Ectodermal cell (in vitro differentiated cells): ENCODE measurements around the gene INSC.

Experiments
- H3K27ac ChIP-seq: 2 replicates; pipeline ENCODE4 v1.7.0; 2013; ENCODE audit warnings: mild to moderate bottlenecking, low read depth, low read length; ENCODE audit not compliant: insufficient read depth, poor library complexity, severe bottlenecking
- H3K27me3 ChIP-seq: 2 replicates; pipeline ENCODE4 v1.7.0; 2013; ENCODE audit warnings: mild to moderate bottlenecking, low read length; ENCODE audit not compliant: insufficient read depth, control insufficient read depth, poor library complexity, severe bottlenecking
- H3K36me3 ChIP-seq: one replicate; pipeline ENCODE4 v1.7.0; 2013; ENCODE audit warnings: low read length; ENCODE audit not compliant: control insufficient read depth, insufficient read depth
- H3K4me1 ChIP-seq: one replicate; pipeline ENCODE4 v1.7.0; 2013; ENCODE audit warnings: low read length; ENCODE audit not compliant: control insufficient read depth, insufficient read depth
- H3K4me3 ChIP-seq: 2 replicates; pipeline ENCODE4 v1.7.0; 2013; ENCODE audit warnings: low read depth, low read length, control low read depth; ENCODE audit not compliant: insufficient read depth
- H3K9me3 ChIP-seq: 2 replicates; pipeline ENCODE4 v1.7.0; 2013; ENCODE audit warnings: mild to moderate bottlenecking, low read length, moderate library complexity; ENCODE audit not compliant: control insufficient read depth
- WGBS, 2 experiments: methylation state at CpG; one replicate each; pipeline ENCODE4 v1.1.7; 2013; ENCODE audit warnings: missing lambda C conversion rate in 2 of 2; 5-methylcytosine and 5-hydroxymethylcytosine counted together

The INSC gene

DNA sequence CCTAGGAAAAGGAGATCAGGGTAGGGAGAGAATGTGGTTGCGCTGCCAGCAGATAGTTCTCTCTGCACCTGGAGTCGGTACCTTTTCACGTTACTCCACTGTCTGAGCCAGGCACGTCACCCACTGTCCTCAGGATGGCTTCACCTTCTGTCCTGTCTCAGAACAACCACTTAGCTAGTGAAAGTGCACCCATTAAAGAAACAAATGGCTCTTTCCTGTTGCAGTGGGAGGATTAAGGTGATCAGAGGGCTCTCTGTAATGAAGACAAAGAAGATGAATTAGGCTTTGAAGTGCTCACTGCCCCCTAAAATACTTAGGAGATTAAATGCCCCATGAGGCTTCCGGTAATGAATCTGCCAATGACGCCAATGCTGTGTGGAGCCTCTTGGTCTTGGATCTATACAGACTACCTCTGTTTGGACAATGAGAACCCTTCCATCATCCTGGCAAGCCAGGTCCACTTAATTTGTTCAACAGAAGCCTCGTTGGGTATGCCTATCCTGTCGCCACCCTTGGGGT is 113.7 kb downstream of the INSC start:
- 85 to 86% methylated on average over 8 of the region's 8 CpGs for WGBS, 2 experiments
- H3K4me1 ChIP-seq, result no peaks in the 10 kb centered on the region
- no peaks in the 10 kb centered on the region for H3K9me3 ChIP-seq
- no peak overlapping the region for H3K4me3 ChIP-seq
- H3K27ac ChIP-seq, result no peak overlapping the region
- H3K27me3 ChIP-seq, result no peaks in the 10 kb centered on the region
- no peaks in the 10 kb centered on the region for H3K36me3 ChIP-seq

DNA sequence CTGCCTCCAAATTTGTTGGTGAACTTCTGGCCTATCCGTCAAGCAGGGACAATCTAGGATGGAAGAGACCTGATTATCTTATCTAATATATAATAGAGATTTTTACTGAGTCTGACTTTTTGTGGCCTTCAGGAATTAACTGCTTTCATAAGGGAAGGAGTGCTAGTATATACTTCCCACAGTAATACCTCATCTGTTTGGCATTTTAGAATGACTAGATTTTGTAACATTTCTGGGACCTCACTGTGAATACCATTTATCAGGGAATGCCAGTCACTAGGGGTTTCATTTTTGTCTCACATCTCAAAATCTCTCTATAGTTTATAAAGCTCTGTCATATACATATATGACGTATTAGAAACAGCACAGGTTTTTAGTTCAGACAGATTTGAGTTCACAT is 114.3 kb downstream of the INSC start:
- no peak overlapping the region for H3K27ac ChIP-seq
- H3K4me3 ChIP-seq, result no peak overlapping the region
- 39 to 78% methylated on average over 1 to 2 of the region's 2 CpGs for WGBS, 2 experiments
- H3K9me3 ChIP-seq, result no peaks in the 10 kb centered on the region
- H3K4me1 ChIP-seq, result no peaks in the 10 kb centered on the region
- H3K36me3 ChIP-seq, result no peaks in the 10 kb centered on the region
- H3K27me3 ChIP-seq, result no peaks in the 10 kb centered on the region

DNA sequence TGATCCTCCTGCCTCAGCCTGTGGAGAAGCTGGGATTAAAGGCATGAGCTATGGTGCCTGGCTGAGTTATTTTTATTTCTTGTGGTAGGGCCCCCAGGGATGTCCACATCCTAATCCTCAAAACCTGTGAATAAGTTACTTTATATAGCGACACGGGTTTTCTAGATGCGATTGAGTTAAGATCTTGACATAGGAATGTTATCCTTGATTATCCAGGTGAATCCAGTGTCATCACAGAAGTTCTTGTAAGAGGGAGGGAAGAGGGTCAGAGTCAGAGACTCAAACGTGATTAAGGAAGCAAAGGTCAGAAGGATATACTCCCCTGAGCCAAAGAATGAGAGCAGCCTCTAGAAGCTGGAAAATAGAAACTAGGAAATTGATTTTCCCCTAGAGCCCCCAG is 117.8 kb downstream of the INSC start:
- Histone ChIP-seq H3K27me3 (no peaks in the 10 kb centered on the region), H3K27ac (no peak overlapping the region), H3K36me3 (no peaks in the 10 kb centered on the region), H3K4me1 (no peaks in the 10 kb centered on the region), H3K4me3 (no peak overlapping the region), H3K9me3 (no peaks in the 10 kb centered on the region)
- 93% methylated on average over 4 of the region's 4 CpGs for WGBS, 2 experiments

DNA sequence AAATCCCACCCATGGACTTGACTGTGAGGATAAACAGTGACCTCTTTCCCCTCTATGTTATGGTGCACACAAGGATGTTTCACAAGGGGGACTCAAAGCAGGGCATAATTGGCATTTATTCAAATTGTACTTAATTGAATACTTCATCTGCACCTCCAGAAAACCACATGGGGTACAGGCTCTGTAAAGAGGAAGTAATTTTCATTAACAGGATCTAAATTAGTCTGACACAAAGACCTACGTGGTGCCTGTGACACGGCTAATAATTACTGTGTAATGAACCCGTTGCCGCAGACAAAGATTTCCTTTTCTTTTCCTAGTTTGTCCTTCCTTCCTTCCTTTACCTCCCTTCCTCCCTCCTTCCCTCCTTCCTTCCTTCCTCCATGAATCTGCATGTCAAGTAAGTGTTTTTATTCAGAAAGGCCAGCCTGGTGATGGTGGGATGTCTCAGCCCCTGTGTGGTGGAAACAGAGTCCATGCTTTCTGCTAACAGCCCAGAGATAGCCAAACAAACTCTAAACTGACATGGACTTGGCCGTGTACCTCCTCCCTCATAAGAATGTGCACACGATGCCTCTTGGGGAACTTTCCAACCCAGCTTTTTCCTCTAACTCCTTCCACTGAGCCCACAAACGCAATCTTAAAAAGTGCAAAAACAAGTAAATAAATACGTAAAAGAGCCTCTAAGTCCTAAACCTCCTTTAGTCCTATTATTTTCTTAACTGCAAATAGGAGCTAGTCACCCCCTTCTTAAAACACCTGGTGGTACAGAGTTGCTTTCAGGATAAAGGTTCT is 118.8 kb downstream of the INSC start:
- no peaks in the 10 kb centered on the region for H3K36me3 ChIP-seq
- WGBS, 2 experiments, result 89 to 91% methylated on average over 8 of the region's 8 CpGs
- no peak overlapping the region for H3K4me3 ChIP-seq
- H3K9me3 ChIP-seq, result no peaks in the 10 kb centered on the region
- H3K4me1 ChIP-seq, result no peaks in the 10 kb centered on the region
- H3K27me3 ChIP-seq, result no peaks in the 10 kb centered on the region
- H3K27ac ChIP-seq, result no peak overlapping the region

DNA sequence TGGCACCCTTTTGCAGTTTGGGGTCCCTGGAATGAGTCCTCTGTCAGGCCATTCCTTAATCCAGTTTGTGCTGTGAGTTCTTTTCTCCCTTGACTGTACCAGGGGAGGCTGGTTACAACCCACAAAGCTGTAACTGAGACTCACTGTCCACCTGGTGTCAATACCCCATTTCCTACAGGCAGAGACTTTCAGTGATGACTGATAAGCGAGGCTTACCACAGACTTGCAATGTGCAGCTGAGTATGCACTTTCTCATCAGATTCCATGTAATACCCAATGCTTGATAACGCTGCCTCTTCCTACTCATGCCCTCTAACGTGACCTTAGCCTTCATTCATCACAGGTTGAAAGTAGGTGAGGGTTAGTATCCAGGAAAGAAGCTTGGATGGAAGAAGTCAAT is 120.1 kb downstream of the INSC start:
- 81 to 95% methylated on average over 3 of the region's 3 CpGs for WGBS, 2 experiments
- no peaks in the 10 kb centered on the region for H3K27me3 ChIP-seq
- H3K4me3 ChIP-seq, result no peak overlapping the region
- no peaks in the 10 kb centered on the region for H3K4me1 ChIP-seq
- no peak overlapping the region for H3K27ac ChIP-seq
- H3K9me3 ChIP-seq, result no peaks in the 10 kb centered on the region
- H3K36me3 ChIP-seq, result no peaks in the 10 kb centered on the region

DNA sequence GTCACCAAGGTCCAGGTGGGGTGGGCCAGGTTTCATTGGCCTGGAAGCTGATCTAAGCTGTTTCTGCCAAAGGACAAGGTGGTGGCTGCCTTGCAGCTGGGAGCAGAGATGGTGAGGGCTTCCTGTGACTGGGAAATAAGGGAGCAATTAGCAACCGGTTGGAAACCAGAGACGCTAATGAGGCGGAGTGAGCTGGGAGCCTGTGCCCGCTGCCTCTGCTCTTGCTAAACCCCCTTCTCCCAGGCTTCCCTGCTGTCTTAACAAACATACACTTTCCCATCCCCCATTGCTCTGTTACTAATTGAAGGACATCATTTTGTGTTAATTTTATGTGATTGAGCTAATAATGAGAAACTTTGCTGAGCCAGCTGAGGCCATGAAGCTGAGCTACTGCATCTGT is 121.8 kb downstream of the INSC start:
- Histone ChIP-seq H3K36me3 (no peaks in the 10 kb centered on the region), H3K27me3 (no peaks in the 10 kb centered on the region), H3K4me1 (no peaks in the 10 kb centered on the region), H3K4me3 (no peak overlapping the region), H3K27ac (no peak overlapping the region), H3K9me3 (no peaks in the 10 kb centered on the region)
- 37 to 42% methylated on average over 4 of the region's 4 CpGs for WGBS, 2 experiments

DNA sequence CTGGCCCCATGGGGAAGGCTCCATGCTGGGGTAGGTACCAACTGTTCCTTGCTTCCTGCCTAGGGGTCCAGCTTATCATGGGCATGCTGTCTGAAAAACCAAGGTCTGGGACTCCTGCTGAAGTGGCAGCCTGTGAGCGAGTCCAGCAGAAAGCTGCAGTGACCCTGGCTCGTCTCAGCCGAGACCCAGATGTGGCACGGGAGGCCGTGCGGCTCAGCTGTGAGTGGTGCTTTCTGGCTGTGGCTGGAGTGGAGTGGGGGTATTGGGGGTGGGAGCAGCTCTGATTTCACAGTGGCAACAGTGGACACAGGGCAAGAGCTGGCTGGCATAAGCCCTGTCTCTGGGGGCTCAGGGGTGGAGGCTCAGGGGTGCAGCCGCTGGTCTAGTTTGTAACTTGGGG is 124.1 kb downstream of the INSC start:
- Histone ChIP-seq H3K27me3 (no peaks in the 10 kb centered on the region), H3K4me3 (no peak overlapping the region), H3K36me3 (no peaks in the 10 kb centered on the region), H3K9me3 (no peaks in the 10 kb centered on the region), H3K27ac (no peak overlapping the region), H3K4me1 (no peaks in the 10 kb centered on the region)
- WGBS, 2 experiments, result 93 to 95% methylated on average over 7 of the region's 7 CpGs

DNA sequence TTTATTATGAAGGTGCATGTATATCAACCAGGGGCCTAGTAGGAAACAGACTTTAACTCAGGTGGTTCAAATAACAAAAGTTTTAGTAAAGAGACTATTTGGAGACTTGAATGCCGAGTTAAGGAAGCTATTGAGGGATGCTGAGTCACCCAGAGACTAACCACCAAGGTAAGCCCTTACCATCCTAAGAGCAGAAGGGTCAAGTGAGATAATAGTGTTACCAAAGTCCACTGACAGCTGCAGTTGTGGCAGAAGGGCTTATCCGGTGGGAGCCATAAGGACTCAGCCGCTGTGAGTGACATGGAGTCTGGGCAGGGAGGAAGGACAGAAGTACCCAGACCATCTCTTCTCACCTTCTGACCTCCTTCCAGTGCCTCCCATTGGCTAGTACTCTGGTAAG is 134.0 kb downstream of the INSC start:
- Histone ChIP-seq H3K27ac (no peak overlapping the region), H3K4me3 (no peak overlapping the region), H3K27me3 (no peaks in the 10 kb centered on the region), H3K36me3 (no peaks in the 10 kb centered on the region), H3K4me1 (no peaks in the 10 kb centered on the region), H3K9me3 (no peaks in the 10 kb centered on the region)
- WGBS, 2 experiments, result 92 to 96% methylated on average over 3 of the region's 3 CpGs

DNA sequence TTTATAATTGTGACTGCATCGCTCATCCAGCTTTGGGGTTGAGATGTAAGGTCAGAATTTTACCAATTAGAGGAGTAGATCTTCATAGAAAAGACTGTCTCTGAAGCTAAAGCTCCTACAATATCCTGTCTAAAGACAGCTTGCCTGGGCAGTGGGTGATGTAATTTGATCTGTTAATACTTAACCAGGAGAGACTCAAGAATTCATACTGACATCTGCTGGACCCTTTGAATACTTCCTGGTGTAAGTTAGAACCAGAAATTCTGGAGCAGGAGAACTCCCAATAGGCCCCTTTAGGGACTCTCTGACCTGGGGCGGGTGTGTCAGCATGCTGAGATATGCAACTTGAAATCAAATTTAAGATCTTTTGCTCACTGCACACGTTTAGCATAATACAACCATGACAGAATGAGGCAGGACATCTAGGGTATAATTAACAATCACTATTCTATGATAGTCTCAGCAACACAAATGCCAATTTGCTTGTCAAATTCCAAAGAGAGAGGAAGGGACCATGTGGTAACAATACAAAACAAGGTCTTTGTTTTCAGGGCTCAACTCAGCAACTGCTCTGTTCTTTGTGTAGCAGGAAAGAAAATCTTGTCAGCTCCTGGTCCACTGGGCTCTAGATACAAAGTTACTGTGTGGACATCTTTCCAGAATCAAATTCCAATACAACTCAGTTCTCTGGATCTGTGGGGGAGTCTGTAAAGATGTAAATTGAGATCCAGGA is 143.9 kb downstream of the INSC start:
- 82 to 97% methylated on average over 2 to 3 of the region's 3 CpGs for WGBS, 2 experiments
- Histone ChIP-seq H3K27ac (no peak overlapping the region), H3K9me3 (no peaks in the 10 kb centered on the region), H3K36me3 (no peaks in the 10 kb centered on the region), H3K4me3 (no peak overlapping the region), H3K27me3 (no peaks in the 10 kb centered on the region), H3K4me1 (no peaks in the 10 kb centered on the region)

DNA sequence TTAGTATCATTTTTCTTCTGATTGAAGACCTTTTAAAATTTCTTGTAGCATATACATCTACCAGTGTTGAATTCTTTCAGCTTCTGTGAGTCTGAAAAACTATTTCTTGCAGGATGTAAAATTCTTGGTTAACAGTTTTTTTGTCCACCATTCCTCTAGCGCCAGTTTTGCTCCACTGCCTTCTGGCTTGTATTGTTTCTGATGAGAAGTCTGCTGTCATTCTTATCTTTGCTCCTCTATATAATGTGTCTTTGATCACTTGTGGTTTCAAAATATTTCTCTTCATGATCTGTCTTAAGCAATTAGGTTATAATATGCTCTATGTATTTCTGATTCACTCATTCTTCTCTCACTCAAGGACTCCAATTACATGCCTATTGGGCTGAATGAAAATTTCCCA is 152.3 kb downstream of the INSC start:
- Histone ChIP-seq H3K27me3 (no peaks in the 10 kb centered on the region), H3K4me1 (no peaks in the 10 kb centered on the region), H3K9me3 (peaks cover 5% of the 10 kb centered on the region), H3K36me3 (no peaks in the 10 kb centered on the region), H3K4me3 (no peak overlapping the region), H3K27ac (no peak overlapping the region)
- WGBS, 2 experiments, result 95 to 100% methylated on average over 1 of the region's 1 CpG
